Fibroblast of the conjunctiva (primary cell): ENCODE measurements around the gene ITPK1.

Experiments used
- DNase-seq: peaks from one replicate; pipeline ENCODE4 v3.0.0-alpha.2; 2010; ENCODE audit warnings: low read depth

ITPK1 gene

GRCh38 chr14:93027810-93028723 lies 87.7 kb downstream of the ITPK1 start:
- DNase-seq: no peak

DNA sequence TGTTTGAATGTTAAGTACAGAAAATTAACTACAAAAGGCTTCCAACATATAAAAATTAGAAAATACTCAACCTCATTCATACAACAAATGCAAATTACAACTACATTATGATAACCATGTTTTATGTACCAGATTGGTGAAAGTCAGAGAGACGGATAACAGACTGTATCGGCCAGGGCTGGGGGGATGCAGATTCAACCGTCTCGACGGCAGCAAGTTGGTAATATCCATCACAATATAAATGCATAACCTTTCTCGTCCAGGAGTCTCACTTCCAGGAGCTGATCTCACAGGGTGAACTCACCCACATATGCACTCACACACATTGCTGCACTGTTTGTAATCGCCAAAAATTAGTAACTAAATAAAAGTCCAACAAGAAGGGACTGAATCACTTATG lies 89.4 kb downstream of the ITPK1 start:
- DNase-seq: no peak

- no peak for DNase-seq
These were observed 90.7 kb downstream of the ITPK1 start for GRCh38 chr14:93025055-93025454.

- DNase-seq: no peak
These were observed 91.2 kb downstream of the ITPK1 start for GRCh38 chr14:93024493-93024892.

DNA sequence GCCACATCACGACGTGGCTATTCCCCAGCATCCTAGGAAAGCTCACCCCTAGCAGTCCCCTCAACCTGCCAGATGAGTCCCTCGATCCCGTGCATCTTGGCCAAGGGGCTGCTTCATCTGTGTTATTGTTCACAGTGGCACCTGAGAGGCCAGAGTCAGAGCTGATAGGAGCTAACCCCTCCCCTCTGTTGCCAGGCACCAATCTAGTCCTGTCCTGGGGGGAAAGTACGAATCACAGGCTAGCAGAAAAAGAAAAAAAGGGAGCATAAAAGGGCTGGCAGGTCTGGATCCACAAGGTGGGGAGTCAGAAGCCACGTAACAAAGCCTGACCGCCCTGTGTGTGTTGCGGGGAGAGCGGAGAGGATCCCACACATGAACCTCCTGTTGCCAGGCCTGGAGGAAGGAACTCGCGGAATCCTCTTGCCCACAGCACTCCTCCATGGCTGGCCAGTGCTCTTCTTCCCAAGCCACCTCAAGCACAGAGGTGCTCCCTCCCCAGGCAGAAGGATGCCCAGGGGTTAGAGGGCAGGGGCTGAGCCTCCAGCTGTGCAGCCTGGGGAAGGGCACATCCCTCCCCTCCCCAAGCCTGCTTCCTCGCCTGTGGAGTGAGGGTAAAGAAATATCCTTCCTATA lies 91.8 kb downstream of the ITPK1 start:
- DNase-seq: no peak

- DNase-seq: no peak
These were observed 92.7 kb downstream of the ITPK1 start for GRCh38 chr14:93023039-93023438.

GRCh38 chr14:93019970-93020369 lies 95.8 kb downstream of the ITPK1 start:
- no peak for DNase-seq

GRCh38 chr14:93019367-93019843 lies 96.3 kb downstream of the ITPK1 start:
- no peak for DNase-seq

- DNase-seq: no peak
These were observed 97.4 kb downstream of the ITPK1 start for GRCh38 chr14:93018366-93018765.

DNA sequence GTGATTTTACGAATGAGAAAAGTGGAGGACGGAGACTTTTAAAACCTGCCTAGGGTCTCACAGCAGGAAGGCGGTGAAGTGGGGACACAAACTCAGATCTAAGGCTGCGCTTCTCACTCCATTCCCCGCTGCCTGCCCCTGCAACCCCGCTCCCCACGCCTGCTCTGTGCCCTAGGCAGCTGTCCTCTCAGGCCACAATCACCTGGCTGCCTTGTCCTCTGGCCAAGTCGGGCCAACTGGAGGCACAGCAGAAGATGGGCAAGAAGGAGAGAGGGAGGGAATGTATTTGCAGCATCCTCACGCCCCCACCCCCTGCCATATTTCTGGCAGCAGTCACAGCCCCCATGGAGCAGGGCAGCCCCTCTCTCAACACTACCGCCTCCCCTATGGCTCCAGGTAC lies 97.8 kb downstream of the ITPK1 start:
- no peak for DNase-seq

DNA sequence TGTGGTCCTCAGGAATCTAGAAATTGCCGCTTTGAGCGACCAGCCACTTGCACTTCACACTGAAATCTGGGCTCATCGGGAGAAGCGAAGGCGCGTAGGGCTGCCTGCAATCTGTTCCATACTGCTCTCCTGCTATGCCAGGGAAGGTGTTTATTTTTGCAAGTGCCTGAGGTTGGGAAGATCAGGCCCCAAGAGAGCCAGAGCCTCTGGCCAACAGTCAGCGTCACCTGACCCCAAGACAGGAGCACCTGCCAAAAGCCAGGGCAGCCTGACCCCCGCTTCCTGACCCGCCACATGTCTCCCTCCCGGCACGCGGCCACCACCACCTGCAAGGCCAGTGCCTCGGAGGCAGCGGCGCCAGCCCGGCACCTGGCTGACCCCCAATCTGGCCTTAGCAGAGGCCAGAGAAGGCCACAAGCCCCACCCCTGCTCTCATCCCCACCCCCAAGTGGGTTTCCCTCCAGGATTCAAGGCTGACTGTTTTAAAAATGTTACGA lies 98.4 kb downstream of the ITPK1 start:
- no peak for DNase-seq

GRCh38 chr14:93016275-93016845 lies 99.4 kb downstream of the ITPK1 start:
- DNase-seq: no peak

- DNase-seq: no peak
These were observed 100.2 kb downstream of the ITPK1 start for GRCh38 chr14:93015505-93015904.

DNA sequence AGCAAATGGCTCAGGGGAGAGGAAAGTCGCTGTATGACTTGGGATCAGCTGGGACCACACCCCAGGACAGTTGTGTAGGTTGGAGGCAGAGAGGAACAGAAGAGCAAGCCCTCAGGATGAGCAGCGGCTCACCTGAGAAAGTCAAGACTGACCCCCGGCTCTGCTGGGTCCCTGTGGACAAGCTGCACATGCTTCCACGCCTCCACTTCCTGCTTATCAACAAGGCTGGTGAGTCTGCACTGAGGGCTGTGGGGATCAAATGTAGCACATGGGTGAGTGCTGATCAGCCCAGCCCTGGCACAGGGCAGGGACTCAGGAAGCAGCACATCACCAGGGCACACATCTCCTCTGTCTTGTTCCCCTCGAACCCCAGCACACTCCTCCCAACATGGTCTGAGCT lies 100.7 kb downstream of the ITPK1 start:
- DNase-seq: no peak

DNA sequence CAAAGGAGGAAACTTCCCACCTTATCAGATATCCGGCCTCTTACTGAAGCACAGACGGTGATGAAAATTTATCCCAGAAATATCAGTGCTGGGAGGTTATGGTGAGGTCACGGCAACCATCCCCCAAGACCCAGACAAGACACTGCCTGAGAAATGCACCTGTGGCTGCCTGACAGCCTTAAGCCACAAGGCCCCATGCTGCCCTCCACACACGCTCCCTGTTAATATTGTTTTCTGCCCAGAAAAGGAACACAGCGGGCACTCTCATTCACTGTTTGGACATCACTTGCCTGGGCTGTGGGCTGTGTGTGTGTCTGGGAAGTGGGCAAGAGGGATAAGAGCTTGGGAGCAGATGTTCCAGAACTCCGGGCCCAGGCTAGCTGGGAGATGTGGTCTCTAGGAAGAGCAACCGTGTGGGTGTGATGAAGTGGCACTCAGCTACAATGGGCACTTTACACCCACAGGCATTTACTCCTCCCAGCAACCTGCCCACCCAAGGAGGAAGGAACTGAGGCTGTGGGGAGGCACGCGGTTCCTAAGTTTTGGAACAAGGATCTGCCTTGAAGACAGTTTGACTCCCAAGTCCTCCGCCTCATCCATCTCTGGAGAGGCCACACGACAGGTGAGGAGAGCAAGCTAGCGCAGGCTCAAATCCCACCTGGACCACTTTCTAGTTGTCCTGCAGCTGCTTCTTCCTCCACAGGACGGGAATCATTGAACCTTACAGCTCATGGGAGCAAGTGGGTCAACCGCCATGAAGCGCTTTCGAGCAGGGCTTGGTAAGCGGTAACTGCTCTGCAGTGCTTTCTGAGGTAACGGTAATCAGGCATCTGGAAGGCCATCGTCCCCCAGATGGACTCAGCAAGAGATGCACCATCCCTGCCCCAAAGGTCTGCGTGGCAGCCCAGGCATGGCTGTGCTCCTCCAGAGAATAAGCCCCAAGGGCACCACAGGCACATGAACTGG lies 101.4 kb downstream of the ITPK1 start:
- DNase-seq: no peak

DNA sequence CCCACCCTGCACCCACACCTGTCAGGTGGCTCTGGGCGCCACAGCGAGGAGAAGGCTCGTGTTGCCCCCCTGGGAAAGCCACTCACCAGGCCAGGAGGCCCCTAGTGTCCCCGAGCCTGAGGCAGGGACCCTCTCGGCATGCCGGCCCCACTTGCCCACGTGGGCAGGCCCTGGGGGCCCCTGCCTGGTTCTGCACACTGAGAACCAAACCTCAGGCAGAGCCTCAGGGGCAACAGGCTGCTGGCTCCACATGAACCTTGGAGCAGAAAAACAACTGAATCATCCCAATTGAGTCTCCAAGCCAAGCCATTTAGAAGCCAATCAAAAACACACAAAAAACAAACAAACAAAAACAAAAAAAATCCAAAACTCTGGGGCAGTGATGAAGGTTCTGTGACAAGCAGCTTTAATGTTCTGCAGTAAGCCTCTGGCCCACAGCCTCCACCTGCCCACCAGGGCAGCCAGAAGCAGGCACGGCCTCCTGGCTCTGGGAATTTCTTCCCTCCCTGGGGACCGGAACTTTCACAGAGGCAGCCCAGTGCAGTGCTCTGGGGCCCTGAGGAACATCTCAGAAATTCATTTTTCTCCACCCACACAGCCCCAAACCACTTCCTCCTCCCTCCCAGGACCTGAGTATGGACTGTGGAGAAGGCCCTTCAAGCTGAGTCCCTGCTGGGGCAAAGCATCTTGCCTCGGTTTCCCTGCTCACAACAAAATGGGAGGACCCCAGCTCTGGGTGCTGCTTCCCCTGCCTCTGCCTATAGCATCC lies 102.6 kb downstream of the ITPK1 start:
- no peak for DNase-seq

- DNase-seq: no peak
These were observed 103.2 kb downstream of the ITPK1 start for GRCh38 chr14:93012506-93012905.

DNA sequence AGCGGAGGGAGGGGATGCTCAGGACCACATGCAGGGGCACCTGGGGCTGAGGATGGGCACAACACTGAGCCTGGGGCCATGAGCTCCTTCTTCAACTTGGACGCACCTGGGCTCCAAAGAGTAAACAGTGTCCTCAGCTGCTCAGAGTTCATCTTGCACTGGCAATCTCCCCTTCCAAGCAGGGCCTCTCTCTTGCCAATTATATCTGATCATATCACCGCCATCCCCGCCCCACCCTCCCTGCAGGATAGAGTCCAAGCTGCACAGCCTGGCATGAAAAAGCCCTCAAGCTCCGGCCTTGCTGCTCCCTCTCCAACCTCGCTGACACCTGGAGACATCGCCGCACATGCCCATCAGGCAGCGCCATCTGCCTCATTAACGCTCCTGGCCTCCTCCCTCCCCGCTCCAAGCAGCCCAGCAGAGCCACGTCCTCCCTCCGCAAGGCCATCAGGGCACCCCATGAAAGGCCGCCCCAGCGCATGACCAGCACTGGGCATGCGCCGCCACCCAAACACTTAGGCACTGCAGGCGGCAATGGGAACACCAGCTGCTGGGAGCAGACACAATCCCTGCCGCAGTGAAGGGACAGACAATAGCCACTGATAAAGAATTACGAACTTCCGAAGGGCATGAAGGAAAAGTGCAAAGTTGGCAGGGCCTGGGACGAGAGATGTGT lies 103.9 kb downstream of the ITPK1 start:
- DNase-seq: no peak

- DNase-seq: no peak
These were observed 104.6 kb downstream of the ITPK1 start for GRCh38 chr14:93011141-93011529.

DNA sequence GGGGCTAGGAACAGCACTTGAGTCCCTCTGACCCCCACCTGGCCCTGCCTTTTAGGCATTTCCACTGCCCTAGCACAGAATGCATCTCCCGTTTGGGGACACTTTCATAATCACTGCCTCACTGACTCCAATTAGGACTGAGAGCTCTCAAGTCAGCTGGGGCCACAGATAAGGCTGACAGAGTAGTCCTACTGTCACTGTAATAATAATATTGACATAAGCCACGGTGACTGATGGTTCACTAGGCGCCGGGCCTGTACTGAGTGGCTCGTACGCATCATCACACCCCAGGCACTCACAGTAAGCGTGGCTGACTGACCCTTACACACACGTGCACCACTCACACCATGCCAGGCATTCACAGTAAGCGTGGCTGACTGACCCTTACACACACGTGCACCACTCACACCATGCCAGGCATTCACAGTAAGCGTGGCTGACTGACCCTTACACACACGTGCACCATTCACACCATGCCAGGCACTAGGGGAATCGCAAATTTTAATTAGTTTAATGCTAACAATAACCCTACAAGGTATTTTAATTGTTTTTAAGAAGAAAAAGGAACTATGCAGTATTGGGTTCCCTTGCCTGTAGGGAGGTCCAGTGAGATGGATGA lies 105.1 kb downstream of the ITPK1 start:
- no peak for DNase-seq
